LNCAP (cell line): ENCODE data around the gene MT1E.

Experiments
- TF ChIP-seq, protein P1 (sequence below): fragments of 450-650 bp; IDR thresholded peaks from 2 replicates; pipeline ENCODE4 v1.5.1; 2017; ENCODE audit warnings: mild to moderate bottlenecking

MT1E gene

GRCh38 chr16:56625140-56625942 lies at the start of gene MT1E:
Gene MT1E (plus strand): TSS chr16:56625781. CDS start chr16:56625852, 71 bp downstream.
- TF ChIP-seq, protein P1, sequence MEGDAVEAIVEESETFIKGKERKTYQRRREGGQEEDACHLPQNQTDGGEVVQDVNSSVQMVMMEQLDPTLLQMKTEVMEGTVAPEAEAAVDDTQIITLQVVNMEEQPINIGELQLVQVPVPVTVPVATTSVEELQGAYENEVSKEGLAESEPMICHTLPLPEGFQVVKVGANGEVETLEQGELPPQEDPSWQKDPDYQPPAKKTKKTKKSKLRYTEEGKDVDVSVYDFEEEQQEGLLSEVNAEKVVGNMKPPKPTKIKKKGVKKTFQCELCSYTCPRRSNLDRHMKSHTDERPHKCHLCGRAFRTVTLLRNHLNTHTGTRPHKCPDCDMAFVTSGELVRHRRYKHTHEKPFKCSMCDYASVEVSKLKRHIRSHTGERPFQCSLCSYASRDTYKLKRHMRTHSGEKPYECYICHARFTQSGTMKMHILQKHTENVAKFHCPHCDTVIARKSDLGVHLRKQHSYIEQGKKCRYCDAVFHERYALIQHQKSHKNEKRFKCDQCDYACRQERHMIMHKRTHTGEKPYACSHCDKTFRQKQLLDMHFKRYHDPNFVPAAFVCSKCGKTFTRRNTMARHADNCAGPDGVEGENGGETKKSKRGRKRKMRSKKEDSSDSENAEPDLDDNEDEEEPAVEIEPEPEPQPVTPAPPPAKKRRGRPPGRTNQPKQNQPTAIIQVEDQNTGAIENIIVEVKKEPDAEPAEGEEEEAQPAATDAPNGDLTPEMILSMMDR, result no peak

DNA sequence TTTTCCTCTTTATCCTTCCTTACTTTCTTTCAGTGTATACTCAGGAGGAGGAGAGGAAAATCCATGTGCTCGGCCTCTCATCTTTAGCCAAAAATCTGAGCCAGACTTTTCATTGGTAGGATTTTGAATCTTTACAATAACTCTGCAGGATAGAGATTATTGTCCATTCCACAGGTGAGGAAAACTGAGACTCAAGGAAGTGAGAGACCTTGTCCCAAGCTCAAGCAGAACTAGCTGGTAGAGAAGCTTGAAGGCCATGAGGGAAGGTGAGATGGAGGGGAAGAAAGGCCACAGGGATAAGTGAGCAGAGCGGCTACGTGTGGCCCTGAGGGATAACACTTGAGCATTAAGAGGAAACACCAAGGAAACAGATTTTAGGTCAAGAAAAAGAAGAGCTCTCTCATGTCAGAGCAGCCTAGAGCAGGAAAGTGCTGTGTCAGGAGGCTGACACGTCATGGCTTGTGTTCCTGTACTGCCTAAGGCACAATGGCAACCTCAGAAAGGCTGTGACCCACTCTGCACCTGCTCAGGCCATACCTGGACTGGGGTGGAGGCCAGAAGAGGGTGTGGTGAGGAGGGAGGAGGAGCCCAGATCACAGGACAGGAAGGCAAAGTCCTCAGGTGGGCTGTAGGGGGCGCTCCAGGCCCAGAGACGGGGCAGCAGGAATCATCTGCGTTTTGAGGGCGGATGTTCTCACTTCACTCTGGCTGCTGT lies 48.8 kb upstream of the MT1E start:
- TF ChIP-seq, protein P1, result peak; percentile 69

- TF ChIP-seq, protein P1, result no peak
Measured at GRCh38 chr16:56577300-56577625, 48.3 kb upstream of the MT1E start.

DNA sequence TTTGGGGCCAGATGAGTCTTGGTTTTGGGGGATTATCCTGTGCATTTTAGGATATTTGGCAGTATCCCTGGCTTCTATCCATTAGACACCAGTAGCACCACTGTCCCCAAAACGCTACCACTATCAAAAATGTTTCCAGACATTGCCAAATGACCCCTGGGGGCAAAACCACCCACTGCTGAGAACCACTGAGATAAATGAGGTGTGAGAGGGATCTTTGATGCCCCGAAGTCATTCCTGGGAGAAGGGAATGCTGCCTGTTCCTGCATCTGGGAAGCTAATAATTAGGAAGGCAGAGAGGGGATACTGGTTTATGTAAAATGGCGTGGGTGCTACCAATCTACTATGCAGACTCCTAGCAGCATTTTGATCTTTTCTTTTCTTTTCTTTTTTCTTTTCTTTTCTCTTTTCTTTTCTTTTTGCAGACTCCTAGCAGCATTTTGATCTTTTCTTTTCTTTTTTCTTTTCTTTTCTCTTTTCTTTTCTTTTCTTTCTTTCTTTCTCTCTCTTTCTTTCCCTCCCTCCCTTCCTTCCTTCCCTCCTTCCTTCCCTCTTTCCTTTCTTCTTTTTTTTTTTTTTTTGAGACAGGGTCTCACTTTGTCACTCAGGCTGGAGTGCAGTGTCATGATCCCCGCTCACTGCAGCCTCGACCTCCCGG lies 45.1 kb upstream of the MT1E start:
- TF ChIP-seq, protein P1, result no peak

DNA sequence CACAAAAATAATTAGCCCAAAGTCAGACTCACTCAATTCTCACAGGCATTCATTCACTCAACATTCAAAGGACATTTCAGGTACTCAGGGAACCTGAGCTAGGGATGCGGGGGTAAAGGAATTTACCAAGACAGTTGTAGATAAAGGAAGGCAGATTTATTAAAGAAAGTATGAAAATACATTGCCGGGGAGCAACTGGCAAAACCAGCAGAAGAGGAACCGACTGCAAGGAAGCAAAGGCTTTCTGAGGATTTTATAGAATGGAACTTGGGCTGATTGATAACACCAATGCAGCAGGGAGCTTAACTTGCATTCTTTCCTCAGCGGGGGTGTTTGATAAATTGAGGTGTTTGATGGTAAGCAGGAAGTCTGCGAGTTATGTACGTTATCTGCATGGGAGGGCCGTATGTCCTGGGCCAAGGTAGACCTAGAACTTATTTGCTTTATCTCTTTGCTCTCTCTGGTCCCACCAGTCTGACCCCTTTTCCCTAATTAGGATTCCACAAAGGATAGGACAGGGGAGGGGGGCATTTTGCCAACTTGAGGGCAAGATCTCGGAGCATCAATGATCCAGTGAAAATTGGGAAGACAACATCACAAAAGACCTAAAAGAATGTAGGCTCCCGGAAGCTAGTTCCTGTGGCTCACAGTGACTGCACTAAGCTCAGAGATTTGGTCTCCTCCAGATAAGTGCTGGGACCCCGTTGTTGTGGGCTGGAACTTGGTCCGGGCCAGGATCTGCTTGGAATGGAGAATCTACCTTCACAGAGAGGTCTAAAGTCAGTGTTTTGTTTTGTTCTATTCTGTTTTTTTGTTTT lies 42.0 kb upstream of the MT1E start:
- TF ChIP-seq, protein P1, result no peak

GRCh38 chr16:56584276-56584675 lies 41.3 kb upstream of the MT1E start:
- TF ChIP-seq, protein P1, result no peak

- TF ChIP-seq, protein P1, result no peak
Measured at GRCh38 chr16:56588781-56589140, 36.8 kb upstream of the MT1E start.
